ENCODE data around the gene WNT3A. TPM values are rescaled to one million over a fixed set of nuclear protein-coding genes. Genes with fewer than 3 reads are reported as not detected.
A peak's percentile ranks its signal among the peaks of the same experiment; 100 is the strongest.

Gene WNT3A
- total RNA-seq, 1 experiment from 2014 or later = not detected

DNA sequence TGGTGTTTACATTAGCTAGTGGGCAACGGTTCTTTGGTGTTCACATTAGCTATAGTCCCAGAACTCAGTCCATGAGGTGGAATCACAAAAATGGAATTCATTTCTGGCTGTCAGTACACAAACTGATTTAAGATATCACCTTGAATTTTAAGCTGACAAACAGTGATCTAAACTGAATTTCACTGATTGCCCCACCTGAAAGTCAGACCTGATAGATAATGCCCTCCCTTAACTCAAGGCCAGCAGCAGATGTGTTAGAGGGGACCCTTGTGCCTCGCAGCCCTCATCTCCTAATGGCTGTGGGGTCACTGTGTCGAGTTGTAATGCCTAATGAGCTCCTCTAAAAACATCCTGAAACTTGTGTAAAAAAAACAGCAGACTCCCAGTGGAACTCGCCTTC lies 84.3 kb downstream of the WNT3A start:
- in situ Hi-C loops (cut with HindIII; ENCODE audit: low sequenced_read_pairs) = no loop called here

DNA sequence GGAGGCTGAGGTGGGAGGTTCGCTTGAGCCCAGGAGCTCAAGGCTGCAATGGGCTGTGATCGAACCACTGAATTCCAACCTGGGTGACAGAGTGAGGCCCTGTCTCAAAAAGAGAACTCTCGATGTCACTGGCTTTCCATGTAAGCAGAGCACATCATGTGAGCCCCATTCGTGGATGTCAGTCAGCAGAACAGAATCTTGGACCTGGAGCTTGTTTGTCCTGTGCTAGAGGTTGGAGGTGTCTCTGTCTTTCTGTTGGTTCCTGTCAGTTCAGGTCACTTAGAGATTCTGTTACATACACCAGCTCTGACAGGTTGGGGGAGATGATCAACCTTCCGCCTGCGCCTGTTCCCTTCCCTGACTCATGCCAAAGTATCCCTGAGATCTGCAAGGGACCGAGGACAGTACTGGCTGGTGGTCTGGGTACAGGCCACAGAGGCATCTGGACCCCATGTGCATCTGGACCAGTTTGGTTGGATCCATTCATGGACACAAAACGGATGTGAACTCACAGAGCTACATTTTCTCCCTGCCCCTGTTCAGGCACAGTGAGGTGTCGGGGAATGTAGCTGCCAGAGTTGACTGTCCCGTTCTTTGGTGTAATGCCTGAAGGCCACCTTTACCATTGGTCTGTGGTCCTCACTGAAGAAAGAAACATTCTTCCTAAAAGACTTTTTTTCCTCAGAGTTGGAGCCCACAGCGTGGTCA lies 85.7 kb downstream of the WNT3A start:
- in situ Hi-C loops (cut with HindIII; ENCODE audit: low sequenced_read_pairs) = no loop called here
- no peak for DNase-seq (ENCODE audit: low spot score)

More for the DNA sequence above, 84.3 kb downstream of the WNT3A start:
- DNase-seq (ENCODE audit: low spot score) = no peak

DNA sequence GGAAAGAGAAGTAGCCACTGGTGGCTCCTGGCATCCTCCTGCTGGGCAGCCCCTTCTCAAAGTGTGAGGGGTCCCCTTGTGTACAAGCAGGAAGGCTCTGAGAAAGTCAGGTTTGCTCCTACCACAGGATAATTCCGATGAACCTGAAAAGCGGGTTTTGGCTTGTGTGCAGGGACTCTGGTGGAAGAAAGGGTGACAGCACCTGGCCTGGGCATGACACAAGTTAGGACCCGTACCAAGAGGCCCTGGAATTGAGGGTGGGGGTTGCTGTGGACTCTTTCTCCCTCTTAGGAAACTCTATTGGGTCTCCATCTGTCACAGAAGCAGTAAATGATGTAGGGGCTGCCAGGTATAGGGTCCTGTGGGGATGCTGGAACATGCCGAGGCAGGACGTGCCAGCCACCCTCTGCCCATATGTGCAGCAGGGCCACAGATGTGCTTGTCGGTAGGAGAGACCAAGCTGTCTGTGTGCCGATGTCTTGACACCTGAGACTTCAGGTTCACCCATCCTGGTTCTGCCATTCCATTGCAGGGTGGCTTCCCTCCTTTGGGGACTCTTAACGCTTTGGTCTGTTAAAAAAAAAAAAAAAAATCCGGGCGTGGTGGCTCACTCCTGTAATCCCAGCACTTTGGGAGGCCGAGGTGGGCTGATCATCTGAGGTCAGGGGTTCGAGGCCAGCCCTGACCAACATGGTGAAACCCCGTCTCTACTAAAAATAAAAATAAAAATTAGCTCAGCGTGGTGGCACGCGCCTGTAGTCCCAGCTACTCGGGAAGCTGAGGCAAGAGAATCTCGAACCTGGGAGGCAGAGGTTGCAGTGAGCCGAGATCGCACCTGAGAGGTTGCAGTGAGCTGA lies 86.5 kb downstream of the WNT3A start:
- in situ Hi-C loops (cut with HindIII; ENCODE audit: low sequenced_read_pairs) = no loop called here
- DNase-seq (ENCODE audit: low spot score) = no peak

DNA sequence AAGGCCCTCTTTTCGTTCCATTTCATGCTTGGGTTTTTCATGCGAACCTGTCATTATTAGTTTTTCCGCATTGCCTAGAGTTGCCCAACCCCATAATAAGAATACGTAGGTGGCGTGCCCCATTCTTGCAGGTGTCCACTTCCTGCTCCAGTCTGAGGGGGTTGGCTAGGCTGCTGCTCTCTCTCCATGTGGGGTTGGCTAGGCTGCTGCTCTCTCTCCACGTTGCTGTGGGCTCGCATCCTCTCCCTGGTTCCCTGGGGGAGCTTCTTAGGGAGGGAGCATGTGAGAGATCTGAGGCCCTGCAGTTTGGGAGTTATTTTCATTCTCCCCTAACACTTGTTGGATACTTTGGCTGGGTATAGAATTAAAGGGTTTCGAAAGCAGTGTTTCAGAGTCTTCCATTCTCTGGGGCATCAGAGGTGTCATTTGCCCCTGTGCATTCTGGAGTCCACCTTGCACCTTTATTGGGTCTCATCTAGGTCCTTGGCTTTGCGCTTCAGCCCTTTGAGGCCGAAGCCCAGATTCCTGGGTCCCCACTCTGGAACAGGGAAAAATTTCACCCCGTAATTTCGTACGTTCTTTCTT lies 87.7 kb downstream of the WNT3A start:
- in situ Hi-C loops (cut with HindIII; ENCODE audit: low sequenced_read_pairs) = no loop called here
- DNase-seq (ENCODE audit: low spot score) = no peak

DNA sequence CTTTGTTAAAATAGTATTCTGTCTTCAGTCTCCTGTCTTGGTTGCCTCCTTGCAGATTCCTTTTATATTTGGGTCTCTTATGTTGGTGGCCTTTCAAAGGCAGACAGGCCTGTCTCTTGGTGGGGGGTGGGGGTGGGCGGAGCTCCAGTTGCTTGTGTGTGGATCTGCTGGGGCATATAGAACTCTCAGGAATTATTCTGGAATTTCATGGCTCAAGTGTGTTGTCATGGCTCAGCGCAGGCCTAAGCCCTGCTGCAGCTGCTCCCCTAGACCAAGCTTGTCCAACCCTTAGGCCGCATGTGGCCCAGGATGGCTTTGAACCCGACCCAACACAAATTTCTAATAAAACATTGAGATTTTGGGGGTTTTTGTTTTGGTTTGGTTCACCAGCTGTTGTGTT lies 88.4 kb downstream of the WNT3A start:
- in situ Hi-C loops (cut with HindIII; ENCODE audit: low sequenced_read_pairs) = no loop called here
- DNase-seq (ENCODE audit: low spot score) = no peak

DNA sequence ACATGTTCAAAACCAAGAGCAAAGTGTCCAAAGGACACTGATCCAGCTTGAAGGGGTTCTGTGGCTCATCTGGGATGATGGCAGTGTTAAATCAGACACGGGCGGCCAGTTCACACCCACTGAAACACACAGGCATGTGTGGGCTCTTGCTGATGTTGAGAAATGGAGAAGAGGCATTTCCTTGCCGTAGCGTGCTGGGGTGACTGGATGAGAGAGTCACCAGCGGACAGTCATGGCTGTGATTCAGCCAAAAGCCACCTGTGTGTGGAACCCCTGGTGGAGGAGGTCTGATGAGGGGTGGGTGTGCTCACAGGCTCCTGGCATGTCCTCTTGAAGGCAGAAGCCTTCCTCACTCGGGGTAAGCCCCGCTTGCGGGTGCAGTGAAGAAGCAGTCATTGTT lies 89.1 kb downstream of the WNT3A start:
- in situ Hi-C loops (cut with HindIII; ENCODE audit: low sequenced_read_pairs) = no loop called here
- no peak for DNase-seq (ENCODE audit: low spot score)

DNA sequence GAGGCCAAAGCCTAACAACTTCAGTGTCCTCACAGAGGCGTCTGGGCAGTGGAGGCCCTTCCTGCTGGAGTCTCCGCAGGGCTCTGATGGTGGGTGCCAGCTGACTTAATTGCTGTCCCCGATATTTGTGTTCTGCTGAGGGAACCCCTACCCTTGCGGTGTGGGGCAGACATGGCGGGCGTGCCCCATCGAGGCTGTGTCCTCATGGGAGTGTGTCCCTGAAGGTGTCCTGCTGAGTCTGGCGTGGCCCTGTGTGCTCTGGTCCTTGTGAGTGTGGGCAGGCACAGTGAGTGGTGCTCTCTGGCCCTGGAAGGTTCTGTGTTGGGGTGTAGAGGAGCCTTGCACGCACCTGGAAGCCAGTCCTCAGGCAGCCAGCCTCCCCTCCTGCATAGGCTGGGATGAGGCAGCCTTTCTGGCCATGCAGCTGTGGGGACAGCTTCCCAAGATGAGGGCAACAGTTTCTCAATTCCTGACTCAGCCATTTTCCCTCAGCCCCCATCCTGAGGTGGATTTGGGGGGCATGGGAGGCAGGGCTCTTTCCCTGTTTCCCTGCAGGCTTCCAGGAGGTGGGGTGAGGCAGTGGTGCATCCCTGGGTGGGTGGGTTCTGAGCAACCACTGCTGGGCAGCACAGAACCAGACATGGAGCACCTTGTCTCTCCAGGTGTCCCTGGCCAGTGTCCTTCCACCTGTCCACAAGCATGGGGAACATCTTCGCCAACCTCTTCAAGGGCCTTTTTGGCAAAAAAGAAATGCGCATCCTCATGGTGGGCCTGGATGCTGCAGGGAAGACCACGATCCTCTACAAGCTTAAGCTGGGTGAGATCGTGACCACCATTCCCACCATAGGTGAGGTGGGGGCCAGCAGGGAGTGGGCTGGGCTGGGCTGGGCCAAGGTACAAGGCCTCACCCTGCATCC lies 89.9 kb downstream of the WNT3A start:
- no peak for DNase-seq (ENCODE audit: low spot score)
- in situ Hi-C loops (cut with HindIII; ENCODE audit: low sequenced_read_pairs) = no loop called here

DNA sequence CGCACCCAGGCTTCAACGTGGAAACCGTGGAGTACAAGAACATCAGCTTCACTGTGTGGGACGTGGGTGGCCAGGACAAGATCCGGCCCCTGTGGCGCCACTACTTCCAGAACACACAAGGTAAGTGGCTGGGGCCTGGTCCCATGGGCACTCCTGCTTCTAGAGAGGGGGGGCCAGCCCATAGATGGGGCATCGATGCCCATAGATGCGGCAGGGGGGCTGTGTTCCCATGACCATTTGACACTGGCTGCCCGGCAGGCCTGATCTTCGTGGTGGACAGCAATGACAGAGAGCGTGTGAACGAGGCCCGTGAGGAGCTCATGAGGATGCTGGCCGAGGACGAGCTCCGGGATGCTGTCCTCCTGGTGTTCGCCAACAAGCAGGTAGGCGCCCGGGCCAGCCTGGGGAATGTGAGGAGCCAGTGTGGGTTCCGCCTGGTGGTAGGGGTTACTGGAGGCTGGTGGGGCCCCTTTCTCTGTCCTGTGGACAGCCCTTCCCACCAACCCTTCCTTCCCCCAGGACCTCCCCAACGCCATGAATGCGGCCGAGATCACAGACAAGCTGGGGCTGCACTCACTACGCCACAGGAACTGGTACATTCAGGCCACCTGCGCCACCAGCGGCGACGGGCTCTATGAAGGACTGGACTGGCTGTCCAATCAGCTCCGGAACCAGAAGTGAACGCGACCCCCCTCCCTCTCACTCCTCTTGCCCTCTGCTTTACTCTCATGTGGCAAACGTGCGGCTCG lies 90.7 kb downstream of the WNT3A start:
- in situ Hi-C loops (cut with HindIII; ENCODE audit: low sequenced_read_pairs) = no loop called here
- DNase-seq (ENCODE audit: low spot score) = no peak

DNA sequence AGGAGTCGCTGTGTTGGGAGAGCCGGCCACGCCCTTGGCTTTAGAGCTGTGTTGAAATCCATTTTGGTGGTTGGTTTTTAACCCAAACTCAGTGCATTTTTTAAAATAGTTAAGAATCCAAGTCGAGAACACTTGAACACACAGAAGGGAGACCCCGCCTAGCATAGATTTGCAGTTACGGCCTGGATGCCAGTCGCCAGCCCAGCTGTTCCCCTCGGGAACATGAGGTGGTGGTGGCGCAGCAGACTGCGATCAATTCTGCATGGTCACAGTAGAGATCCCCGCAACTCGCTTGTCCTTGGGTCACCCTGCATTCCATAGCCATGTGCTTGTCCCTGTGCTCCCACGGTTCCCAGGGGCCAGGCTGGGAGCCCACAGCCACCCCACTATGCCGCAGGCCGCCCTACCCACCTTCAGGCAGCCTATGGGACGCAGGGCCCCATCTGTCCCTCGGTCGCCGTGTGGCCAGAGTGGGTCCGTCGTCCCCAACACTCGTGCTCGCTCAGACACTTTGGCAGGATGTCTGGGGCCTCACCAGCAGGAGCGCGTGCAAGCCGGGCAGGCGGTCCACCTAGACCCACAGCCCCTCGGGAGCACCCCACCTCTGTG lies 91.6 kb downstream of the WNT3A start:
- in situ Hi-C loops (cut with HindIII; ENCODE audit: low sequenced_read_pairs) = no loop called here
- no peak for DNase-seq (ENCODE audit: low spot score)

DNA sequence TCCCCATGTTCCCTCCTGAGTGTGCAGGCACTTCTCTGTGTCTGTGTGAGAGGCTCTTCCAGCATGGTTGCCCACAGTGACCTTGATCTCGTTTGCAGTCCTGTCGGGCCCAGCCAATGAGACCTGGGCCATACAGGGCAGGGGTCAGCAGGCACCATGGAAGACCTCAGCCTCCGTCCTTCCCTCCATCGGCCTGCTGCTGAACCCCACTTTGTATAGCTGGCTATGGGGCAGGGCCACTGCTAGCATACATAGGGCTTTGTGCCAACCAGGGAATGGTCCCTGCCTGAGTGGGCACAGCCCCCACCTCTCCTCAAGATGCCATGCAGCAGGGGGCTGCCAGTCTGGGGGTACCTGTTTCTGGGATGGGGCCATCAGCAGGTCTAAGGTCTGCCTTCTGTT lies 92.5 kb downstream of the WNT3A start:
- no peak for DNase-seq (ENCODE audit: low spot score)

DNA sequence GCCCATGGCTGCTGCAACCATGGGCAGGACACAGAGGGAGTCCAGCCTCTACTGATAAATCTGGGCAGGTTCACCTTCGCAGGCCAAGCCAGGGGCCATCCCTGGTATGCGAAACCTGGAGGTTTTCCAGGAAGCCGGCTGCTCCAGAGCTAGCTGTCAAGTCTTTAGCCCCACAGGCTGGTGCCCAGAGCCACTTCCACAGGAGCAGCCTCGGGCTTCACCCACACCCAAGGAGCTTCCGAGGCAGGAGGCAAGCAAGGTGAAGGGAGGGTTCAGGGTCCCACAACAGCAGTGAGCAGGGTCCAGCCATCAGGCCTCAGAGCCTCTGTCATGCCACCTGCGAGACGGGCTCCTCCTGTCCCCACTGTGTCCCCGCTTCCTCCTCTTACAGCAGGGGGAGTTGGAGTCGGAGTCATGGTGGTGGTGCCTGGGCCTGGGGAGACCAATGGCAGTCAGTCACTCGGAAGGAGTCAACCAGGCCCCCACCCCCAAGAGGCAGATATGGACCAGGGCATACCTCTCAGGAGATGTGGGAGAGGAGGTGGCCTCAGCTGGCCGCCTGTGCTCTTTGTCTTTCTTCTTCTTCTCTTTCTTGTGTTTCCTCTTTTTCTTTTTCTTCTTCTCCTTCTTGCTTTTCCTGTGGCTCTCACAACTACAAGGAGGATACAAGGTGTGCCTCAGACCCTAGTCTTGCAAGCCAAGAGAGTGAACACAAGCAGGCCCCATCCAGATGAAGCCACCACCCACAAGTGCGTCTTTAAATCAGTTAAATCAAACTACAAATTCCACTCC lies 94.2 kb downstream of the WNT3A start:
- DNase-seq (ENCODE audit: low spot score) = no peak
- in situ Hi-C loops (cut with HindIII; ENCODE audit: low sequenced_read_pairs) = loop anchor here (10.0 kb wide), 1 partner anchor 144 kb away; no protein-coding TSS in a partner anchor

More for the DNA sequence above, 92.5 kb downstream of the WNT3A start:
- in situ Hi-C loops (cut with HindIII; ENCODE audit: low sequenced_read_pairs) = no loop called here

DNA sequence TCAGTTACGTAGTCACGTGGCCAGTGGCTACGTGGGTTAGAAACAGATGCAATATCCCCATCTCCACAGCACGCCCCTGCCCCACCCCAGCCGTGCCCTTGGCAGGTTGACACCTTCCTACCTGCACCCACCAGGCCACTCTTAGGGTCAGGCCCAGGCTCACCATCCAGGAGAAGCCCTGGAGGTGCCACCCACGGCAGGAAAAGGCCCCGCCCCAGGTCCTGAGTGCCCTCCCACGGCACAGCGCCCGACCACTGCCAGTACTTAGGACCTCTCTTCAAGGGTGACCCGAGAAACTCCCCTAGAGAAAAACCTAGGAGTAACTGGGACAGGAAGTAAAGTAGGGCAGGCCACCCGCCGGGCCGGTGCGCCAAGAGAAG lies 94.8 kb downstream of the WNT3A start:
- in situ Hi-C loops (cut with HindIII; ENCODE audit: low sequenced_read_pairs) = loop anchor here (10.0 kb wide), 1 partner anchor 143 kb away; no protein-coding TSS in a partner anchor
- DNase-seq (ENCODE audit: low spot score) = no peak

DNA sequence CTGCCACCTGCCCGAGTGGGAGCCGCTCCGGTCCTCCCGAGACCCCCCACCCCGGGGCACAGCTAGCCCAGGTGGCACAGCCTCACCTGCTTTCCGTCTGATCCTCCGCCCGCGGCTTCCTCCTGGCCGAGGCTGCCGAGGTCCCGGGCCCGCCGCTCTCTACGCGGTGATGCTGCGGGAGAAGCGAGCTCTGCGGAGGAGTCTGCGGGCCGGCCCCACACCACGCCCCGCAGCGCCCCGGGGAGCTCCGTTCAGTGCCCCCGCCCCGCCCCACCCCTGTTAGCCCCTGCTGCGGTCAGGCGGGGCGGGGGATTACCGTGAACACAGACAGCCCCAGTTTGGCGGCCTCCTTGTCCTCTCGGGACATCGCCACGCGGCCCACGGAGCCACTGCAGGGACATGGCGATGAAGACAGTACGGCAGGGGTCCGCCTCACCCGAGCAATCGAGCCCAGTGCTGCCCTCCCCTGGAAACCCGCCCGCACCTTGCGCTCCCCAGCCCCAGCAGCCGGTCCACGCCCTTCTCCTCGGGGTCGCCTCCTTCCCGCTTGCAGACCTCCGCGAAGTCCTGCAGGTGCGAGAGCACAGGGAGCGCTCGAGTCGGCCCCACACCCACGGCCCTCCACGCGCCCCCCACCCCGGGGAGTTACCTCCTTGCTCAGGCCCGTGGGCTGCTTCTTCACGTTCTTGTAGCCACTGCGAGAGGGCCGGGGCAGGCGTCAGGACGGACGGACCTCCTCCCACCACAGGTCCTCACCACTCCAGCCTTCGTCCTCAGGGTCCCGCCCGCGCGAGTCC lies 95.4 kb downstream of the WNT3A start:
- in situ Hi-C loops (cut with HindIII; ENCODE audit: low sequenced_read_pairs) = loop anchor here (10.0 kb wide), 1 partner anchor 143 kb away; no protein-coding TSS in a partner anchor
- DNase-seq (ENCODE audit: low spot score) = no peak

DNA sequence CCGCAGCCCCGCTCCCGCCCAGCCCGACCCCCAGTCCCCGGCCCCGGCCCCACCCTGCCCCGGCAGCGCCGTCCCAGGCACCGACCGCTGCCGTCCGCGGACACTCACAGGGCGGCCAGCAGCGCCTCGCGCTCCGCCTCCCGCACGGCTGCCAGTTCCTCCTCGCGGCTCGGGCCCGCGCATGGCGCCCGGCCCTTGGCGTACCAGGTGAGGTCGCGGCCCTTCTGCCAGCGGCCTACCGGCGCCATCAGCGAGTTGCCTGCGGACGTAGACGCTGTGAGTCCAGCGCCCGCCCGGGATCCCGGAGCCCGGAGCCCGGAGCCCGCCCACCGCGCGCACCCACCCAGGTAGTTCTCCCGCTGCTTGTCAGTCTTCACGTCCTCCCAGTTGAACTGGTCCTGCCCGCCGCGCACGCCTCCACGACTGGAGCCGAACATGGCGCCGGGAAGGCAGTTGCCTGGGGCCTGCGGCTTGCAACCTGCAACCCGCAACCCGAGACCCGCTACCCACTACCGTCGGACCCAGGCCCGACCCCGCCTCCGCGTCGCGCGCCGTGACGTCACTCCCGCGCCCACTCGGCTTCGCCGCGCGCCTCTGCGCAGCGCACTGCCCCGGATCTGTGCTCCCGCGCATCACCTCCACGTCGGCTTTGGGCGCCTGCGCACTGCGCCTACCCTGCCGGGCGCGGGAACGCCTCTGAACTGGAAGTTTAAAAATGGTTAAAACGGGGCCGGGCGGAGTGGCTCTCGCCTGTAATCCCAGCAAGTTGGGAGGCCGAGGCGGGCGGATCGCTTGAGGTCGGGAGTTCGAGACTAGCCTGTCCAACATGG lies 96.2 kb downstream of the WNT3A start, which contains the start of gene C1orf35:
C1orf35 (minus strand) TSS at position 535 of the 830 bp plus-strand sequence; CDS start at position 437, 98 bp downstream.
- in situ Hi-C loops (cut with HindIII; ENCODE audit: low sequenced_read_pairs) = loop anchor here (10.0 kb wide), 1 partner anchor 142 kb away; no protein-coding TSS in a partner anchor
- DNase-seq (ENCODE audit: low spot score) = peak; percentile 86

DNA sequence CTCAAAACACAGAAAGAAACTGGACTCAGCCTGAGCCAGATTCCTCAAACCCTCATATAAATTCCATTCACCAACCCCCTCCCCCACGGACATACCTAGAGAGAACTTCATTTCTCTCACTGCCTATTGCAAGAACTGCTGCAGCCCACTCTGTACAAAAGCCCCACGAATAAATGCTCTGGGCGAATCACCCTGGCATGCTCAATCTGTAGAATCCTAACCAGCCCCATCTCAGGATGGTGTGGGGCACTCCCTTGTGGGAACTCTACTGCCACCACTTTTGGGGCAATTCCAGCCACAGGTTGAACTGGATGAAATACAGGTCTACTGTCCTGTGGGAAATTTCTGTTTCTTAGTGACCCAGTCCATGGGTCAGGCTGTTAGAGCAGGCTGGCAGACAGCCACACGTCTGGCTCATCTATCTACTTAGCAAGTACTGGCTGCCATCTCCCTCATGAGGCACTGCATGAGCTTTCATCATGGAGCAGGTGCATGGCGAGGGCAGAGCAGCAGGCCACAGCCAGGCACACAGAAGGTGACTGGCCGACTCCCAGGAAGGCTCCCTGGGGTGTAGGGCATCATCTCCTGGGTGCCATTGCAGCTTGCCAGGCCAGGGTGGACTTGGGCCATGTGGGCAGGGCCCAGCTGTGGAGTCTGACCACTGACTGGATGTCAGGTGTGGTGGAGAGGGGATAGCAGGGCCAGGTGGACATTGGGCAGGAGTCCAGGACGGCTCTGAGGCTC lies 97.9 kb downstream of the WNT3A start:
- no peak for DNase-seq (ENCODE audit: low spot score)
- in situ Hi-C loops (cut with HindIII; ENCODE audit: low sequenced_read_pairs) = loop anchor here (5.0 to 10.0 kb wide), 2 partner anchors 63 to 140 kb away; partner anchors contain the start of gene IBA57

Data from G401 (cell line).